Kidney epithelial cell (primary cell): Measurements from ENCODE around the gene NRIP1. TPM values are rescaled to one million over a fixed set of nuclear protein-coding genes. Genes with fewer than 3 reads are reported as not detected.

ENCODE experiments used
- DNase-seq: peaks from one replicate; pipeline ENCODE4 v3.0.0-alpha.2; 2010; ENCODE audit warnings: low read depth
- H3K27me3 ChIP-seq: 2 replicates; pipeline ENCODE4 v1.6.0; 2011; ENCODE audit warnings: low read length; ENCODE audit not compliant: control insufficient read depth, insufficient read depth
- H3K36me3 ChIP-seq: 2 replicates; pipeline ENCODE4 v1.5.1; 2011; ENCODE audit warnings: low read length; ENCODE audit not compliant: control insufficient read depth, insufficient read depth
- H3K4me3 ChIP-seq: 2 replicates; pipeline ENCODE4 v1.5.1; 2011; ENCODE audit warnings: low read depth, mild to moderate bottlenecking, control low read depth, low read length
- total RNA-seq: library from RNA; depleted of rRNA; stranded (reverse); fragments of >200 nt; gene quantifications from 2 replicates; pipeline ENCODE4 v1.2.3, GENCODE V29; 2015
- TF ChIP-seq, protein P1 (sequence below): IDR thresholded peaks from 2 replicates; pipeline ENCODE4 v1.5.1; 2011; ENCODE audit warnings: mild to moderate bottlenecking, moderate library complexity, low read length, control low read depth, inconsistent platforms; ENCODE audit not compliant: insufficient read depth, poor library complexity, severe bottlenecking

NRIP1 gene
- total RNA-seq, 1 donor from 2014 or later, result 52.6 TPM

DNA sequence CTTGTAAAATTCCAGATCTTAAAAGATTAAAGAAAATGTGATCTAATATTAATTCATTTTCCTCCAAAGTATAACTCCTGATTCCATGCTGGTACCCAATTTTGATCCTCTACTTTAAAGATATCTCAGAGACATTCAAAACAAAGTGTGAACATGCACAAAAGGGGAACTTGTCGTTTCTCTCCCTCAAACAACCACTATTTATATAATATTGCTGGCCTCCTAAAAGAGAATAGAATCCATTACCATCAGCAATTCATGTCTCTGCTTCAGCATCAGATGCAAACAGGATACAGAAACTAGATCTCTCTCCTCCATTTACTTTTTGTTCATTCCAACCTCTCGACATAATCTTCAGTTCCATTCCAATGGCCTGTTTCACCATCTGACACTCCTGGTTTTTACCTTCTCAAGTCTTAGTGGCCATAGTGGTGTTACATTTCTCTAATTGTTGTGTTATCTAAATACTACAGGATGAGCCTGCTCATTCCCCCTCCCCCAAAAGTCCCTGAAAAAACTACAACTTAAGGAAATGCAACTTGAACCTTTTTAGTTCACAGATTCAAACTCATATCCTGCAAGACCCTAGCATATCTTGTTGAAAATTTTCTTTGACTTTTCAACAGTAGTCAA lies 4.1 kb downstream of the NRIP1 start:
- DNase-seq, result no peak
- Histone ChIP-seq H3K27me3 (no peaks in the 10 kb centered on the region), H3K4me3 (peak overlapping the region; percentile 91), H3K36me3 (no peaks in the 10 kb centered on the region)
- TF ChIP-seq, protein P1, sequence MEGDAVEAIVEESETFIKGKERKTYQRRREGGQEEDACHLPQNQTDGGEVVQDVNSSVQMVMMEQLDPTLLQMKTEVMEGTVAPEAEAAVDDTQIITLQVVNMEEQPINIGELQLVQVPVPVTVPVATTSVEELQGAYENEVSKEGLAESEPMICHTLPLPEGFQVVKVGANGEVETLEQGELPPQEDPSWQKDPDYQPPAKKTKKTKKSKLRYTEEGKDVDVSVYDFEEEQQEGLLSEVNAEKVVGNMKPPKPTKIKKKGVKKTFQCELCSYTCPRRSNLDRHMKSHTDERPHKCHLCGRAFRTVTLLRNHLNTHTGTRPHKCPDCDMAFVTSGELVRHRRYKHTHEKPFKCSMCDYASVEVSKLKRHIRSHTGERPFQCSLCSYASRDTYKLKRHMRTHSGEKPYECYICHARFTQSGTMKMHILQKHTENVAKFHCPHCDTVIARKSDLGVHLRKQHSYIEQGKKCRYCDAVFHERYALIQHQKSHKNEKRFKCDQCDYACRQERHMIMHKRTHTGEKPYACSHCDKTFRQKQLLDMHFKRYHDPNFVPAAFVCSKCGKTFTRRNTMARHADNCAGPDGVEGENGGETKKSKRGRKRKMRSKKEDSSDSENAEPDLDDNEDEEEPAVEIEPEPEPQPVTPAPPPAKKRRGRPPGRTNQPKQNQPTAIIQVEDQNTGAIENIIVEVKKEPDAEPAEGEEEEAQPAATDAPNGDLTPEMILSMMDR, result no peak

DNA sequence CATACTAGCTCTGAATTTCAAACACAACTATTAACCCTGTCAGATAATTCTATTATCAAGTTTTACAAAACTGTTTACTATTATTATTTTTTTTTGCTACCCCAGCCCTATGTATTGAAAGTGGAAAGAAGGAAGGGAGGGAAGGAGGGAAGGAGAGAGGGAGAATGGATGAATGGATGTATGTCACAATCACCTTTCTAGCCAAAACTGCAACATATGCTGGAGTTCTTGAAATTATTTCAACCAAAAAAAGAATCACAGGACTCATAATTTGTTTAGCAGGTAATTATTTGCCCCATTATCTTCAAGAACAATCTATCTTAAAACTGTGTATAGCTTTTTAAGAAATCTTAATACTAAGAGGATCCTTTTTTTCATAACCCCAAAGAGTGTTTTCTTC lies 5.4 kb downstream of the NRIP1 start:
- H3K27me3 ChIP-seq, result no peaks in the 10 kb centered on the region
- H3K4me3 ChIP-seq, result peak overlapping the region; percentile 19
- TF ChIP-seq, protein P1, result no peak
- no peak for DNase-seq
- H3K36me3 ChIP-seq, result no peaks in the 10 kb centered on the region

DNA sequence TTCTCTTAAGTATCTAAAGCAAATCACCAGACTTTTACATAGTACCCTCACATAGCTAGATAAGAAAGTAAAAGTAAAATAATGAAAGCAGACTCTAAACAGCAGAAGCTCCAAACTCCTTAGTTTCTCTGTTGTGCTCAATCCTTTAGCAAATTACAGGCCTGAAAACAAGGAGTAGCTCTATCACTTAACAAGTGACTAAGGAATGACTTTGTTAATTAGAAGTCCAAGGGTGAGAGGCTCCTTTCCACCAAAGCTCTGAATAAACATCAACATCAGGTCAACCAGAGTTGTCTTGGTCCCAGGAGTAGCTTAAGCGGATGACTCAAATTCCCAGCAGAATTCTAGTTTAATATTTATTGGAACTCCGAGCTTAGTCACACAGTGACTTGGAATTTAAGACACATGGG lies 5.9 kb downstream of the NRIP1 start:
- TF ChIP-seq, protein P1, result no peak
- H3K36me3 ChIP-seq, result no peaks in the 10 kb centered on the region
- peak; percentile 37 for DNase-seq
- H3K27me3 ChIP-seq, result no peaks in the 10 kb centered on the region
- H3K4me3 ChIP-seq, result peak overlapping the region; percentile 23

DNA sequence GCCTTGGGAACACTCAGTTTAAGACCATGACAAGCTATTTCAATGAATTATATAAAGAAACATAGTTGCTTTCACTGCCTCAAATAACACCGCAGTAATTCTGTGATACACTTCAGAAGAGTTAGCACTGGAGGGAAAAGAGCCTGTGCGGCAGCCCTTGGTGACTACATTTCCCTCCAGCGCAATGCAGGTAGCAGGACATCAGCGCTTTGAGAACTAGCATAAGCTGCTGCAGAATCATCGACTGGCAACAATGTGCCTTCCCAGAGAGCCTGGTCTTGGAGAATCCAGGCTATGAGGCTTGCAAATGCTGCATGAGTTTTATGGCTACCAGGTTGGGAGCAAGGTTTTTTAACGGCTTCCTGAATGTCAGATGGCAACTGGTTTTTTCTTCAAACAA lies 7.5 kb downstream of the NRIP1 start:
- Histone ChIP-seq H3K36me3 (no peaks in the 10 kb centered on the region), H3K27me3 (no peaks in the 10 kb centered on the region), H3K4me3 (peak overlapping the region; percentile 4)
- TF ChIP-seq, protein P1, result no peak
- no peak for DNase-seq

DNA sequence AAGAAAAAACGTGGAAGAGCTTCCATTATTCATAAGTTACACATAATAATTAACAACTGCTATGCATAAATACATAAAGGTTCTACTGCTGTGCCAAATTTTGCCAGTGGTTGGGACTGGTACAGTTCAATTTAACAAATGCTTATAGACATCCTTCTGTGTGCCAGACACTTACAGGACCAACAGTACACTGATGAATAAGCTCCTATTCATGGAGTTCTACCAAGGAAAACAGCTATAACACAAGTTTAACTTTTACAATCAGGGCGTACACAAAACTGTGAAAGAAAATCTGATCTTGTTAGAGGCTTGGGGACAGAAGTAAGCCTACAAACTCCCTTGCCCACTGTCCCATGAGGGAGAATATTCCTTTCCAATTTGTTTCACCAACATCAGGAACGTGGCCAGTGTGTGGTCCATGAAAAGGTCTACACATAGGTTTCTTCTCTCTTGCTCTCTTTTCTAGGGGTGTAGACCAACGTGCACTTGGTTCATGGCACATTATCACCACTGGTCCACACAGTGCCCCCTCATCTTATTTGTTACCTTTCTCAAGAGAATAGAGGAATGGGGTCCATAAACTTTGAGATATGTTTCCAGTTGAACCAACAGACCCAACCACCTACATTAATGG lies 10.1 kb downstream of the NRIP1 start:
- DNase-seq, result no peak
- H3K4me3 ChIP-seq, result no peak overlapping the region
- no peaks in the 10 kb centered on the region for H3K36me3 ChIP-seq
- TF ChIP-seq, protein P1, result no peak
- no peaks in the 10 kb centered on the region for H3K27me3 ChIP-seq

DNA sequence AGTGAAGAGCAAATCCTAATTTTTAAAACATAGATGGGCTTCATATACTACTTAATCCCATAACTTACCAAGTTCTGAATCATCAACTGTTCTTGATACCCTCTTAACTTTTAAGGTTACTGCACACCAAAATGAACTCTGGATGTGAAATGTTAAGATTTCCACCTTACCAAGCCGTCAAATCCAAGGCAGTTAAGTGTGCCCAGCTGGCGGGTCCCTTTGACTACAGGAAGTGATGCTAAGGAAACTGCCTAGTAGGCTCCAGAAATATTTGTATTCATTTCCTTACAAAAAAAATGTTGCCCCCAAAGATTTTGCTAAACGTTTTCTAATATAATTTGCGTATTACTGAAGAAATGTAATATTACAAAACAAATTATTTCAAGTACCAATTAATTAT lies 10.7 kb downstream of the NRIP1 start:
- Histone ChIP-seq H3K4me3 (no peak overlapping the region), H3K36me3 (no peaks in the 10 kb centered on the region), H3K27me3 (no peaks in the 10 kb centered on the region)
- TF ChIP-seq, protein P1, result no peak
- DNase-seq, result no peak
